A549 treated with RU486 at 1 μM for 4 hours (cell line): ENCODE measurements around the gene NTN3. TPM values are rescaled to one million over a fixed set of nuclear protein-coding genes. Genes with fewer than 3 reads are reported as not detected.

Source experiments
- total RNA-seq: library from RNA; stranded (reverse); fragments of 200-300 nt; extraction: Qiagen RNA extraction; gene quantifications from 5 replicates; pipeline ENCODE4 v1.2.3, GENCODE V29; 2022; ENCODE audit warnings: low read depth

The NTN3 gene
- 0.05 to 0.15 TPM in 2 of 5 replicates, not detected in the others for total RNA-seq

DNA sequence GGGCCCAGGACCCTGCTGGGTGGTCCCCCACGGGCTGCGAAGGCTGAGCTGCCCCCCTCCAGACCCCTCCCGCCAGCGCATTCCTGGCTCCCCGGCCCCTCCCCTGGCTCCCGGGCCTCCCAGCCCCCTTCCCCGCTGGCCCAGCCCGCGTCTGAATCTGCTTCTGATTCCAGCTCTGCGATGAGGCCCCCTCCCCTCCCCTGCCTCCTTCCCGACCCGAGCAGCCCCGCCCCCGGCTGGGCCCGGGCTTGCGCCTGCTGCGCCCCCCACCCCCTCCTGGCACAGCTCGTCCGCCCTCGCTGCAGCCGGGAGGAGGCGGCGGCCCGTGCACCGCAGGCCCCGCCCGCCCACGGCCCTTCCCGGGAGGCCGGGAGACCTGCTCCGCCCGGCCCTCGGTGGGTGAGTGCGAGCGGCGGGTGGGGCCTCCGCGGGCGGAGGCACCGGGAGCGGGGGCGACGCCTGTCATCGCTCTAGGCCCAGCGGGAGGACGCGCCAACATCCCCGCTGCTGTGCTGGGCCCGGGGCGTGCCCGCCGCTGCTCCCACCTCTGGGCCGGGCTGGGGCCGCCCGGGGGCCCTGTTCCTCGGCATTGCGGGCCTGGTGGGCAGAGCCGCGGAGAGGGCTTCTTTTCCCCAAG, at the start of gene NTN3:
Gene NTN3, plus strand, starts transcription at position 282 of the 637 bp plus-strand sequence. CDS start 405 bp downstream, outside the sequence.

DNA sequence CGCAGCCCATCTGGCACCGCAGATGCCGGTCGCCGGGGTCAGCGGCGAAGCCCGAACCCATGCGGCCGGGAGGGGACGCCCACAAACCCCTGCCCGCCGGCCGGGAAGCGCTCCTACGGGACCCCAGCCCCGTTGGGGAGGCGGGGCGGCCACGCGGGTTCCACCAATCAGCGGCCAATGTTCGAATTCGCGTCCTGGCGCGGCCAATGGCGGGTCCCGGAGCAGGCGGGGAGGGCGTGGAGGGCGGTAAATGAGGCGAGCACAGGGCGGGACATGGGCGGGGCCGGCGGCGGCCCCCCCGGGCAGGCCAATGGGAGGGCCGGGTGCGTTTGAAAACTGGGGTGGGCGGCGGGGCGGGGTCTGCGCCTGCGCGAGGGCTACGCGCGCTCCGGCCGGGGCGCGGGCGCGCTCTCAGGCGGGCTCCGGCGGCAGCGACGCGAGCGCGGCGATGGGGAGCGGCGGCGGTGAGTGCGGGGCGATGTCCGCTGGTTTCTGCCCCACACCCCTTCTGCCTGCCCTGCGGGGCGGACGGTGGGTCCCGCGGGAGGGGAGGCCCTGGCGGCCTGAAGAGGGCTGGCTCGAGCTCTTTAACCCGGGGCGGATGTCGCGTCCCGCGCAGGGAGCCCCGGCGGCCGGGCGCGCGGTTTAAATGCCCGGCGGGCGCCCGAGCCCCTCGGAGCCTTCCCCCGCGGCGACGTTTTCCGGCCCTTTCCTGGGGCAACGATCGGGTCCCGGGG, 41.9 kb upstream of the NTN3 start, which contains the start of gene CCNF:
Gene CCNF, plus strand, starts transcription at position 414 of the 737 bp plus-strand sequence. Its CDS starts 35 bp downstream, at position 449.

DNA sequence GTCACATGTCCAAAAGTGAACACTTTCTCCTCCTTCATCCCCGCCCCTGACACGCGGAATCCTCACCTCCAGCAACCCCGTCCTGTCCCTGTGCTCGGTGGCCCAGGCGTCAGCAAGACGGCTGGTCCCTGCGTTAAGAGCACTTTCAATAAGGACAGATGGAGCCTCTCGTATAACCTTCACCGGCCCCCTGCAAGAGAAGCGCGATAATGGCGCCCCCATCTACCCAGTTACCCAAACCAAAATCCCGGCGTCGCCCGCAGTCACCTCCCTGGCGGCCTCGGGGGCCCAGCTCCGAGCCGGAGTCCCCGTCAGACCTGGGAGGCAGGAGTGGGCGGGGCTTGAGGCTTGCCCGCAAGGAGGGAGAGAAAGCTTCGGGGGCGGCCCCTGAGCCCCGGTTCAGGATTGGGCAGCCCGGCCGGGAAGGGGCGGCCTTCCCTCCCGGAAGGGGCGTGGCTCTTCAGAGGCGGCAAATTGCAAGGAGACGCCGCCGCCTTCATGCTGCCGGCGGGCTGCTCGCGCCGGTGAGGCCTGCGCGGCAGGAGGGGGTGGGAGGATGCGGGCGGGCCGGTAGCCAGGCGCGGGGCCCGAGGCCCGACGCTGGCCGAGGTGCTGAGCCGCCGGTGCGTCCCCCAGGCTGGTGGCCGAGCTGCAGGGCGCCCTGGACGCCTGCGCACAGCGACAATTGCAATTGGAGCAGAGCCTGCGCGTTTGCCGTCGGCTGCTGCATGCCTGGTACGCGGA, 11.3 kb upstream of the NTN3 start, which contains the start of gene TEDC2:
Gene TEDC2, plus strand, starts transcription at position 463 of the 744 bp plus-strand sequence. Its CDS starts 36 bp downstream, at position 499.

DNA sequence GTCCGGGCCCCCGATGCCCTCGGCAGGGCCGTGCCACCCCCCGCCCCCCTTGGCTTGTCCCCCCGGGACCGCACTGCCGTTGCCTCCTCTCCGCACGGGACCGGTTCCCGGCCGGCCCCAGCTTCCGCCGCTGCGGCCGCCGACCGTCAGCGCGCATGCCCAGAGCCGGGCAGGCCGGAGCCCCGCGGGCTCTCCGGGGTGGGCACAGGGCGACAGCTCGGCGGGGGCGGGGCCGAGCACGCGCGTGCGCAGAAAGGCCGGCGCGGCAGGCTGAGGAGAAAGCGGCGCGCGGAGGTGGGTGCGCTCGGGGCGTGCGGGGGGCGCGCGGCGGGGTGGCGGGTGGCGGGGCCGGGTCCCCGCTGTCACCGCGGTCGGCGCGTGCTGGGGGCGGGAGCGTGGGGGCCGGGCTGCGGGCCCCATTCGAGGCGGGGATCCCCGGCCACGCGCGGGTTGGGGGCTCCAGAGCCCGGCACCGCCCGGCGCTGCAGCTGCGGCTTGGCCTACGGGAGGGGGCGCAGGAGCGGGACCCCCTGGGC, 3.8 kb downstream of the NTN3 start, which contains the start of gene TBC1D24:
Gene TBC1D24, plus strand, starts transcription at position 251 of the 536 bp plus-strand sequence. CDS start 21,022 bp downstream, outside the sequence.

DNA sequence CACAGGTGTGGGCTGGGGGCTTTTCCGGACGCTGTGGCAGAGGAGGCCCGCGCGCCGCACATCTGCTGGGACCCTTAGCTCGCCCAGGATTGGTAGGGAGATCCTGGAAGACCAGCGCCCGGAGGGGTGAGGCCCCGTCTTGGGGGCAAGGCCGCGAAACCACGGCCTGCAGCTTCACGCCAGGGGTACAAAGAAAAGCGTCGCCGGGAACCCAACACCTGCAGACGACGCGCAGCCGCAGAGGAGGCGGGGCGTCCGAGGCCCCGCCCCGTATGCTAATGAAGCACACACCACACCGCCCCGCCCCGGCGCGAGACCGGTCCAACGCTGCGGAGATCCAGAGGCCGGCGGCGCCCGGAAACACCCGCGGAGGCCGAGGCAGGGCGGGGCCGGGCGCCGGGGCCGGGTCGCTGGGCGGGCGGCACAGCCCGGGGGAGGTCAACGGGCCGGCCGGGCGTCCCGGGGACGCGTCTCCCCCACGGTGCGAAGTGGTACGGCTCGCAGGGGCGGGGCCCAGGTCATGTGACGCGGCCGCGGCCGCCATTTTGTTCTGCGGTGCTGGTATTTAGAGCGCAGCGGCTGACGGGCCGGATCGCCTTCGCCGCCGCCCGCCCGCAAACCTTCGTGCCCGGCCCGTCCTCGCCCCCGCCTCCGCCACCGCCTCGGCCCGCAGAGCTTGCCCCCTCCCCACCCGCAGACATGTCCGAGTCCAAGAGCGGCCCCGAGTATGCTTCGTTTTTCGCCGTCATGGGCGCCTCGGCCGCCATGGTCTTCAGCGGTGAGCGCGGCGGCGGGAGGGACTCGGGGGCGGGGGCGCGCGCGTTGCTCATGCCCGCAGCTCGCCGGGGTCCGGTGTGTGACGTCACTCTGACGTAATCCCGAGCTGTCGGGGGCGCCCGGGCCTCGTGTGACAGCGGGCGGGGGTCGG, 42.6 kb downstream of the NTN3 start, which contains the start of gene ATP6V0C:
Gene ATP6V0C, plus strand, starts transcription at position 548 of the 928 bp plus-strand sequence. Its CDS starts 152 bp downstream, at position 700.

GRCh38 chr16:2520097-2520783, 49.1 kb downstream of the NTN3 start, which contains the start of gene AMDHD2:
Gene AMDHD2, plus strand, starts transcription at chr16:2520371. Its CDS starts 88 bp downstream, at chr16:2520459.

Other genes starting within 250 kb of the NTN3 start
- gene E4F1, start 247.7 kb upstream of the NTN3 start, total RNA-seq: 17.8 to 28.1 TPM (median 24.2 TPM) in 5 replicates
- gene DNASE1L2, start 234.9 kb upstream of the NTN3 start, total RNA-seq: 0.56 to 1.4 TPM (median 1.2 TPM) in 5 replicates
- gene ECI1, start 219.7 kb upstream of the NTN3 start, total RNA-seq: 45.6 to 91.2 TPM (median 87.6 TPM) in 5 replicates
- gene RNPS1, start 203.2 kb upstream of the NTN3 start, total RNA-seq: 263 to 286 TPM (median 267 TPM) in 5 replicates
- gene ABCA3, start 130.6 kb upstream of the NTN3 start, total RNA-seq: 13.6 to 20.1 TPM (median 17.0 TPM) in 5 replicates
- 20.4 to 25.0 TPM (median 23.0 TPM) in 5 replicates for gene CCNF, start 41.9 kb upstream of the NTN3 start, total RNA-seq
- 16.3 to 24.0 TPM (median 22.7 TPM) in 5 replicates for gene TEDC2, start 11.2 kb upstream of the NTN3 start, total RNA-seq
- gene TBC1D24, start 3.8 kb downstream of the NTN3 start, total RNA-seq: 5.9 to 8.4 TPM (median 7.1 TPM) in 5 replicates
- gene ATP6V0C, start 42.7 kb downstream of the NTN3 start, total RNA-seq: 133 to 299 TPM (median 268 TPM) in 5 replicates
- gene AMDHD2, start 49.1 kb downstream of the NTN3 start, total RNA-seq: 12.5 to 27.5 TPM (median 23.9 TPM) in 5 replicates
- gene CEMP1, start 60.1 kb downstream of the NTN3 start, total RNA-seq: not detected in 5 replicates
- gene PDPK1, start 66.7 kb downstream of the NTN3 start, total RNA-seq: 15.7 to 21.6 TPM (median 20.2 TPM) in 5 replicates
- gene KCTD5, start 211.2 kb downstream of the NTN3 start, total RNA-seq: 35.2 to 46.3 TPM (median 45.8 TPM) in 5 replicates
- gene PRSS27, start 248.9 kb downstream of the NTN3 start, total RNA-seq: 0.77 to 1.8 TPM (median 1.5 TPM) in 5 replicates